Measurements from ENCODE around the gene ZNF280D.

ZNF280D gene

DNA sequence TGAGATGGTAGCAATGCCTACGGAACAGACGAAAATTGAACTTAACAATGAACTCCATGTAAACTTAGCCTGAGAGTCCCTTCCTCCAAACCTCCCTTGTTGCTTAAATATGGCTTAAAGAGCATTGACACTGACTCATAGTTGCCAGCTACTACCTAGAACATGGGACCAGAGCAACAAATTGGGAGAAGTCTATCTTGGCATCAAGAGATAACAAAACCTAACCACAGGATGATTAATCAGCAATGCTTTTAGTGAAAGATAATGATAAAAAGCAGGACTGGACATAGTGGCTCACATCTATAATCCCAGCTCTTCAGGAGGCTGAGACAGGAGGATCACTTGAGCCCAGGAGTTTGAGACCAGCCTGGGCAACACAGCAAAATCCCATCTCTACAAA, 150.5 kb downstream of the ZNF280D start:
- no peak overlapping the region for H3K4me3 ChIP-seq (ENCODE audit: low read depth, low read length)
- TF ChIP-seq, protein P1, sequence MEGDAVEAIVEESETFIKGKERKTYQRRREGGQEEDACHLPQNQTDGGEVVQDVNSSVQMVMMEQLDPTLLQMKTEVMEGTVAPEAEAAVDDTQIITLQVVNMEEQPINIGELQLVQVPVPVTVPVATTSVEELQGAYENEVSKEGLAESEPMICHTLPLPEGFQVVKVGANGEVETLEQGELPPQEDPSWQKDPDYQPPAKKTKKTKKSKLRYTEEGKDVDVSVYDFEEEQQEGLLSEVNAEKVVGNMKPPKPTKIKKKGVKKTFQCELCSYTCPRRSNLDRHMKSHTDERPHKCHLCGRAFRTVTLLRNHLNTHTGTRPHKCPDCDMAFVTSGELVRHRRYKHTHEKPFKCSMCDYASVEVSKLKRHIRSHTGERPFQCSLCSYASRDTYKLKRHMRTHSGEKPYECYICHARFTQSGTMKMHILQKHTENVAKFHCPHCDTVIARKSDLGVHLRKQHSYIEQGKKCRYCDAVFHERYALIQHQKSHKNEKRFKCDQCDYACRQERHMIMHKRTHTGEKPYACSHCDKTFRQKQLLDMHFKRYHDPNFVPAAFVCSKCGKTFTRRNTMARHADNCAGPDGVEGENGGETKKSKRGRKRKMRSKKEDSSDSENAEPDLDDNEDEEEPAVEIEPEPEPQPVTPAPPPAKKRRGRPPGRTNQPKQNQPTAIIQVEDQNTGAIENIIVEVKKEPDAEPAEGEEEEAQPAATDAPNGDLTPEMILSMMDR (IDR thresholded peaks at IDR 0.05; ENCODE audit: low read depth, low read length), result no peak
- TF ChIP-seq, protein P2, sequence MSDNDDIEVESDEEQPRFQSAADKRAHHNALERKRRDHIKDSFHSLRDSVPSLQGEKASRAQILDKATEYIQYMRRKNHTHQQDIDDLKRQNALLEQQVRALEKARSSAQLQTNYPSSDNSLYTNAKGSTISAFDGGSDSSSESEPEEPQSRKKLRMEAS (IDR thresholded peaks at IDR 0.05; ENCODE audit: low read depth, low read length), result no peak
- TF ChIP-seq POLR2A (IDR thresholded peaks at IDR 0.05; ENCODE audit: extremely low read depth, insufficient read length) (no peak), MYC (IDR thresholded peaks at IDR 0.05; ENCODE audit: low read depth, low read length) (no peak)
- DNase-seq (ENCODE audit: low read depth), result no peak

Measured in NB4 (cell line).